Vagina (tissue), 2 donors: ENCODE data around the gene TMBIM4.

Source experiments
- CTCF ChIP-seq, 3 experiments: fragments of 450-650 bp in 2 of 3; fragments of 200-600 bp in 1 of 3; sonication (generic) in 1 of 3; IDR thresholded peaks; one replicate each; pipeline ENCODE4 v1.5.1; 2017 to 2019; ENCODE audit warnings: antibody characterized with exemption in 3 of 3, mild to moderate bottlenecking in 2 of 3, moderate library complexity in 2 of 3
- POLR2A ChIP-seq, 2 donors: fragments of 450-650 bp; IDR thresholded peaks; one replicate each; pipeline ENCODE4 v1.6.1; 2017; ENCODE audit warnings: antibody characterized with exemption in 2 of 2, mild to moderate bottlenecking in 2 of 2, moderate library complexity in 2 of 2
- POLR2AphosphoS5 ChIP-seq, 2 donors: sonication (generic); formaldehyde crosslinking; IDR thresholded peaks; one replicate each; pipeline ENCODE4 v1.9.0; 2017; ENCODE audit warnings: antibody characterized with exemption in 2 of 2, mild to moderate bottlenecking in 2 of 2, low read depth in 1 of 2; ENCODE audit not compliant: insufficient read depth in 1 of 2

GRCh38 chr12:66120477-66120876 lies 49.3 kb downstream of the TMBIM4 start:
- TF ChIP-seq CTCF (IDR thresholded peaks at IDR 0.05) (no peak), POLR2A (IDR thresholded peaks at IDR 0.05) (no peak), POLR2AphosphoS5 (IDR thresholded peaks at IDR 0.05; ENCODE audit: insufficient read depth in 1 of 2, low read depth in 1 of 2) (no peak)
